Muscle of leg (tissue), 11 donors: ENCODE data around the gene RNF11. TPM values are rescaled to one million over a fixed set of nuclear protein-coding genes. Genes with fewer than 3 reads are reported as not detected.

Source experiments
- DNase-seq: peaks from one replicate; pipeline ENCODE4 v3.0.0; 2013
- H3K27ac ChIP-seq: one replicate; pipeline ENCODE4 v1.5.1; 2013; ENCODE audit warnings: mild to moderate bottlenecking, low read length, control low read depth
- H3K27me3 ChIP-seq: one replicate; pipeline ENCODE4 v1.6.1; 2013; ENCODE audit warnings: low read length; ENCODE audit not compliant: control insufficient read depth, insufficient read depth
- H3K36me3 ChIP-seq: one replicate; pipeline ENCODE4 v1.6.1; 2013; ENCODE audit warnings: low read length; ENCODE audit not compliant: control insufficient read depth, insufficient read depth
- H3K4me1 ChIP-seq: one replicate; pipeline ENCODE4 v1.6.1; 2013; ENCODE audit warnings: low read length; ENCODE audit not compliant: control insufficient read depth, insufficient read depth
- H3K4me3 ChIP-seq: one replicate; pipeline ENCODE4 v1.5.1; 2013; ENCODE audit warnings: low read length, control low read depth
- H3K9me3 ChIP-seq: replicated peaks from 2 replicates; pipeline ENCODE4 v1.6.1; 2013; ENCODE audit warnings: low read depth, low read length; ENCODE audit not compliant: control insufficient read depth
- WGBS: methylation state at CpG from one replicate; pipeline ENCODE4 v1.1.5; 2013; ENCODE audit warnings: missing lambda C conversion rate; ENCODE audit not compliant: insufficient coverage; 5-methylcytosine and 5-hydroxymethylcytosine counted together
- polyA plus RNA-seq, 8 donors: library from polyadenylated mRNA; unstranded; fragments of 120-200 nt; gene quantifications; one replicate each; pipeline versions ENCODE4 v1.2.1 to v1.2.3, GENCODE V29; 2013; ENCODE audit warnings: inconsistent platforms in 1 of 8, low replicate concordance in 1 of 8; ENCODE audit not compliant: insufficient read length in 8 of 8, insufficient read depth in 1 of 8
- total RNA-seq: library from RNA; stranded (reverse); fragments of 120-200 nt; gene quantifications from one replicate; pipeline ENCODE4 v1.2.4, GENCODE V29; 2013

The RNF11 gene
- total and polyA plus RNA-seq, 9 donors = 73.9 to 109 (median 100) TPM

DNA sequence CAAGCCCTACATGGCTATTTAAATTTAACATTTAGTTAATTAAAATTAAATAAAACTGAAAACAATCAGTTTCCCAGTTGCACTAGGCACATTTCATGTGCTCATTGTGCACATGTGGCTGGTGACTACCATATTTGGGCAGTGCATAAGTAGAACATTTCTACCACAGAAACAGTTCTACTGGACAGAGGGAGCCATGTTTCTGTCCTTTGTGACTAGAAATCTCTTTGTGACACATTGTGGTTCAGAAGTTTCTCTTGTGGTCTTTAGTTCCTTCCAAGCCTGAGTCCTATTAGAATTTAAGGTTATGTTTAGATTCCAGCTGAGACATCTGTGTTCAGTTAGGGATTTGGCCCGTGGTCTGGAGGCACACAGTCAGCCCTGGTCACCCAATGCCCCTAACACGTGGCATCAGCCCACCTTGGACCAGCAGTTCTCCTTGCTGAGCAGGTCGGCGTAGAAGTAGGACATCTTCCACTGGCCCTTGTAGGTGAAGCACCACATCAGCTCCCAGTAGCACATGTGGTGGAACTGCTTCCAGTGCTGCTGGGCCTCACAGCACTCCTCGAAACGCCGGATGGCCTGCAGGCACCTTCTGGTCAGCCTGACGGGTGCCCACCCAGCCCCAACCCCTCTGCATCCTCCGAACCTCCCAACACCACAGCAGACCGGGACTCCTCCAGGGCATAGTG is 65.2 kb downstream of the RNF11 start:
- Histone ChIP-seq H3K4me1 (peaks cover 17% of the 10 kb centered on the region), H3K27me3 (no peaks in the 10 kb centered on the region), H3K36me3 (no peaks in the 10 kb centered on the region), H3K4me3 (no peak overlapping the region), H3K27ac (no peak overlapping the region), H3K9me3 (no peaks in the 10 kb centered on the region)
- DNase-seq = no peak
- WGBS = 77% methylated on average over 10 of the region's 10 CpGs

- no peak overlapping the region for H3K4me3 ChIP-seq
- DNase-seq = no peak
- H3K27ac ChIP-seq = no peak overlapping the region
- no CpG with 5 or more reads among the region's 3 CpGs for WGBS
- H3K9me3 ChIP-seq = no peaks in the 10 kb centered on the region
- no peaks in the 10 kb centered on the region for H3K36me3 ChIP-seq
- H3K27me3 ChIP-seq = no peaks in the 10 kb centered on the region
- H3K4me1 ChIP-seq = peaks cover 12% of the 10 kb centered on the region
Measured at GRCh38 chr1:51301844-51302162, 65.7 kb downstream of the RNF11 start.

DNA sequence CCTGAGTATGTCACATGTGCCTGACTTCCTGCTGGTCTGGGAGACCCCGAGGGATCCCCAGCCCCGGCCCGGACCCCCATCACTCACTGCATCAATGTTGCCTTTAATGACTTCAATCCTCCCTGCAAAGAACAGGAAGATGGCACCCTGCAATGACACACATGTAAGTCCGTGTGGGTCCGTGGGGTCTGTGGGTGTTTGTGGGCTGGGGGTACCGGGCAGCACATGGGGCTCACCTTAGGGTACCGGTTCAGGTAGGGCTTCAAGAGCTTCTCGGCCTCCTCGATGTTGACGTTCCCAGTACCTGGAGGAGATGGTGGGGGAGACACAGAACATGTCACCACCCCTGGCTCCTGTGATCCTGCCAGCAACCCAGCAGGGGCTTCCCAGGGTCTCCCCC is 66.2 kb downstream of the RNF11 start:
- H3K4me1 ChIP-seq = peaks cover 7% of the 10 kb centered on the region
- no peaks in the 10 kb centered on the region for H3K36me3 ChIP-seq
- no peak for DNase-seq
- H3K27ac ChIP-seq = no peak overlapping the region
- no CpG with 5 or more reads among the region's 10 CpGs for WGBS
- no peaks in the 10 kb centered on the region for H3K9me3 ChIP-seq
- peaks cover 2% of the 10 kb centered on the region for H3K27me3 ChIP-seq
- no peak overlapping the region for H3K4me3 ChIP-seq

DNA sequence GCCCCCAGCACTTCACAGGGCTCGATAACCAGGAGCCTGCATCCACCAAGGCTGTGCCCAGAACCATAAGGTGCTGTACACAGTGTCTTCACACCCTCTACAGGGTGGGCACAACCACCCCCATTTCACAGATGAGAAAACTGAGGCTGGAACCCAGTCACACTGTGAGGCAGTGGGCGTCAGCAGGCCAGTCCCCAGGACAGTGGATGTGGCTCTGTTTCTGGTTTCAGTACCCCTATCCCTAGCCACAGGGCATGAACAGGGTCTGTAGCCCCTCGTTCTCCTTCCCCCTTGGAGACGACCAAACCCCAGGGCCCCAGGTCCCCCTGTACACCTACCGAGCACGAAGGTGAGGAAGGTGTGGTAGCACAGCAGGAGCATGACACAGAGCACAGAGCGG is 66.7 kb downstream of the RNF11 start:
- Histone ChIP-seq H3K9me3 (no peaks in the 10 kb centered on the region), H3K36me3 (no peaks in the 10 kb centered on the region), H3K4me3 (no peak overlapping the region), H3K27ac (no peak overlapping the region), H3K27me3 (peaks cover 2% of the 10 kb centered on the region), H3K4me1 (peaks cover 6% of the 10 kb centered on the region)
- 84% methylated on average over 3 of the region's 7 CpGs for WGBS
- no peak for DNase-seq

GRCh38 chr1:51303315-51303714 is 67.2 kb downstream of the RNF11 start:
- Histone ChIP-seq H3K4me3 (no peak overlapping the region), H3K36me3 (no peaks in the 10 kb centered on the region), H3K27me3 (peaks cover 2% of the 10 kb centered on the region), H3K4me1 (peaks cover 6% of the 10 kb centered on the region), H3K27ac (no peak overlapping the region), H3K9me3 (no peaks in the 10 kb centered on the region)
- 80% methylated on average over 3 of the region's 6 CpGs for WGBS
- no peak for DNase-seq

GRCh38 chr1:51303751-51304251 is 67.7 kb downstream of the RNF11 start:
- Histone ChIP-seq H3K27ac (no peak overlapping the region), H3K27me3 (peaks cover 2% of the 10 kb centered on the region), H3K9me3 (no peaks in the 10 kb centered on the region), H3K4me1 (peaks cover 6% of the 10 kb centered on the region), H3K36me3 (no peaks in the 10 kb centered on the region), H3K4me3 (no peak overlapping the region)
- no peak for DNase-seq
- 56% methylated on average over 5 of the region's 8 CpGs for WGBS

DNA sequence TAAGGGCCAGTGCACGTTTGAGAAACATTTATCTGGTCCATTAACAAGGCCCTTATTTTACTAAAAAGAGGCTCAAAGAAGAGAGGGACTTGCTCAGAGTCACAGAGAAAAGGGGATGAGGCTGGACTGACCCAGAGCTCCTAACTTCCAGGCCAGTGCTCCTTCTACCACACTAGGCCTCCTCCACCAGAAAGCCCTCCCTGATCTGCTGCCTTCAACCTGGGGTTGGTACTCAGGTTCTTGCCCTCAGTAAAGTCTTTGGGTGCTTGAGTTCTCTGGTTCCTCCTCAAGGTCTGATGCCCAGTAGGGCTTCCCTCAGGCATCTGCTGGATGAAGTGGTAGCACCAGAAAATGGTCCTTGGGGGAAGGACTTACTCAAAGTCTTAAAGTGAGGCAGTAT is 68.3 kb downstream of the RNF11 start:
- no peak for DNase-seq
- no peak overlapping the region for H3K27ac ChIP-seq
- no peak overlapping the region for H3K4me3 ChIP-seq
- no peaks in the 10 kb centered on the region for H3K9me3 ChIP-seq
- no CpG with 5 or more reads among the region's 1 CpG for WGBS
- H3K36me3 ChIP-seq = no peaks in the 10 kb centered on the region
- H3K4me1 ChIP-seq = peaks cover 6% of the 10 kb centered on the region
- peaks cover 2% of the 10 kb centered on the region for H3K27me3 ChIP-seq

DNA sequence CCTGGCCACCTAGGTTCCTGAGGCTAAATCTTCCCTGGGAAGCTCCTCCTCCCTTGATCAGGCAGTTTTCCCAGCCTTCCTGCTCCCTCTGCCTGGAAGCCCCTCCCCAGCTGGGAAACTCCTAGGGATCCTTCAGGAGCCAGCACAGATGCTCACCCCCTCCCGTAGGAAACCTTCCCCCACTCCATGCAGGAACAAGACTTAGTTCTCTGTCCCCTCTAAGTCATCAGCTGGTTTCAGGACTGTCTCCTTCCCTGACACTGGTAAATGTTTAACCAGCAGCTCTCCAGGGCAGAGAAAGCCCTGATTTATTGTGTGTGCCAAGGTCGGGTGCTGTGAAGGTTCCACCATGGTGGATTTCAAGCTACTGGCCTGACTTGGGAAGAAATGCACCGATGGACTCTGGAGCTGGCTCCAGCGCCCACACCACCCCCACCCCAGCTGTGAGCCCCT is 69.3 kb downstream of the RNF11 start:
- no peak overlapping the region for H3K4me3 ChIP-seq
- no peaks in the 10 kb centered on the region for H3K36me3 ChIP-seq
- peaks cover 6% of the 10 kb centered on the region for H3K4me1 ChIP-seq
- H3K27ac ChIP-seq = no peak overlapping the region
- 37% methylated on average over 2 of the region's 4 CpGs for WGBS
- H3K27me3 ChIP-seq = peaks cover 2% of the 10 kb centered on the region
- DNase-seq = peak; percentile 48
- no peaks in the 10 kb centered on the region for H3K9me3 ChIP-seq

DNA sequence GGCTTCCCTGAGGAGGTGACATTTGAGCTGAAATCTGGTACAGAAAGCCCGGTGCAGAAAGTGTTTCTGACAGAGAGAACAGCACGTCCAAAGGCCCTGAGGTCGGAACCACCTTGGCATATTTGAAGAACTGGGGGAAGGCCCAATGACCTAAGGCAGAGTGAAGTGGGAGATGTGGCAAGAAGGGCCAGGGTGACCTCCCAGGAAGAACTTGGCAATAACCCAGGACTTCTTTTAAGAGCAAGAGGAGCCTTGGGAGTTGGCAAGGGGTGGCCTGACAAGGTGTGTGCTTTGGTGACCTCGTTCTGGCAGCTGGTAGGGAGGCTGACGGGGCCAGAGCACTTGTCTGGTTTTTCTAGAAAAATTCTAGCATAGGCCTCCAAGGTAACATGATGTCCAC is 70.9 kb downstream of the RNF11 start:
- DNase-seq = no peak
- Histone ChIP-seq H3K36me3 (no peaks in the 10 kb centered on the region), H3K4me1 (peaks cover 6% of the 10 kb centered on the region), H3K27me3 (peaks cover 2% of the 10 kb centered on the region), H3K4me3 (no peak overlapping the region), H3K9me3 (no peaks in the 10 kb centered on the region), H3K27ac (no peak overlapping the region)
- WGBS = 93% methylated on average over 3 of the region's 5 CpGs

GRCh38 chr1:51308636-51309035 is 72.6 kb downstream of the RNF11 start:
- Histone ChIP-seq H3K4me3 (no peak overlapping the region), H3K27me3 (peaks cover 2% of the 10 kb centered on the region), H3K36me3 (no peaks in the 10 kb centered on the region), H3K27ac (no peak overlapping the region), H3K4me1 (peaks cover 1% of the 10 kb centered on the region), H3K9me3 (no peaks in the 10 kb centered on the region)
- no peak for DNase-seq
- WGBS = 81% methylated on average over 6 of the region's 6 CpGs

DNA sequence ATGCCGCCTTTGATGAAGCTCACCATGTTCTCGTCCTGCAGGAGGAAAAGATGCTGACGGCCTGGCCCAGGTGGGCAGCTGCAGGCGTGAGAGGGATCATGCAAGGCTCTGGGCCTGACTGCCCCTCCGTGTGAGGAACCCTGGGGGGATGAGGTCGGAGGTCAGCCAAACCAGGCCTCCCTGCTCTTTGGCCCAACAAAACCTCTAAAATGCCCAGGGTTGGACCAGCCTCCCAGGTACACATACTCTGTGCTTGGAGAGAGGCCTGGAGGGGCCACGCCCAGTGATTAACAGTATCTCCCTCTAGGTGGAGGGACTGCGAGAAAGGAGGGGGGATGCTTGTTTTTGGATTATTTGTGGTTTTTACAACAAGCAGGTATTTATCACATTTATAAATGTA is 73.2 kb downstream of the RNF11 start:
- H3K36me3 ChIP-seq = no peaks in the 10 kb centered on the region
- 83% methylated on average over 6 of the region's 8 CpGs for WGBS
- no peaks in the 10 kb centered on the region for H3K4me1 ChIP-seq
- no peak for DNase-seq
- peaks cover 2% of the 10 kb centered on the region for H3K27me3 ChIP-seq
- no peak overlapping the region for H3K4me3 ChIP-seq
- no peak overlapping the region for H3K27ac ChIP-seq
- no peaks in the 10 kb centered on the region for H3K9me3 ChIP-seq
